Endothelial cell (in vitro differentiated cells): ENCODE results near the gene EXOC3L4. TPM values are rescaled to one million over a fixed set of nuclear protein-coding genes. Genes with fewer than 3 reads are reported as not detected.

Experiments
- DNase-seq: peaks from one replicate; pipeline ENCODE4 v3.0.0; 2021; ENCODE audit warnings: low spot score
- H3K27ac Mint-ChIP-seq: one replicate; pipeline ENCODE4 v1.8.0; 2021; ENCODE audit warnings: mixed read lengths, inconsistent platforms; ENCODE audit not compliant: unreplicated experiment
- H3K27me3 Mint-ChIP-seq: one replicate; pipeline ENCODE4 v1.8.0; 2021; ENCODE audit warnings: mild to moderate bottlenecking, moderate library complexity, mixed read lengths, inconsistent platforms; ENCODE audit not compliant: unreplicated experiment
- H3K36me3 Mint-ChIP-seq: one replicate; pipeline ENCODE4 v1.8.0; 2021; ENCODE audit warnings: mild to moderate bottlenecking, low read depth, mixed read lengths, inconsistent platforms; ENCODE audit not compliant: unreplicated experiment
- H3K4me1 Mint-ChIP-seq: one replicate; pipeline ENCODE4 v1.8.0; 2021; ENCODE audit warnings: mild to moderate bottlenecking, mixed read lengths, inconsistent platforms; ENCODE audit not compliant: unreplicated experiment
- H3K4me3 Mint-ChIP-seq: one replicate; pipeline ENCODE4 v1.8.0; 2021; ENCODE audit warnings: mild to moderate bottlenecking, mixed read lengths, inconsistent platforms; ENCODE audit not compliant: unreplicated experiment
- H3K9me3 Mint-ChIP-seq: one replicate; pipeline ENCODE4 v1.8.0; 2021; ENCODE audit warnings: mixed read lengths, inconsistent platforms; ENCODE audit not compliant: unreplicated experiment
- CTCF ChIP-seq: fragments of 200-600 bp; sonication (generic); IDR thresholded peaks from one replicate; pipeline ENCODE4 v1.5.0; 2021; ENCODE audit warnings: antibody characterized with exemption; ENCODE audit not compliant: unreplicated experiment
- total RNA-seq: library from RNA; stranded (reverse); fragmentation: NEBNext Ultra II Directional; extraction: Animal tissue kit (Norgen Biotek cat#: 25700); gene quantifications from one replicate; pipeline ENCODE4 v1.2.1, GENCODE V29; 2021; ENCODE audit not compliant: unreplicated experiment

Gene EXOC3L4
- total RNA-seq, 1 donor from 2014 or later = not detected

- Mint-ChIP-seq H3K27ac (peak overlapping the region; percentile 30), H3K36me3 (peaks cover 21% of the 10 kb centered on the region), H3K4me3 (peak overlapping the region; percentile 73), H3K4me1 (peaks cover 20% of the 10 kb centered on the region), H3K27me3 (peaks cover 23% of the 10 kb centered on the region), H3K9me3 (no peaks in the 10 kb centered on the region)
- no peak for TF ChIP-seq CTCF
- no peak for DNase-seq
Observed at GRCh38 chr14:103126088-103126872, 31.8 kb downstream of the EXOC3L4 start.

GRCh38 chr14:103126873-103127304, 32.4 kb downstream of the EXOC3L4 start:
- no peak overlapping the region for H3K4me3 Mint-ChIP-seq
- TF ChIP-seq CTCF = no peak
- H3K27me3 Mint-ChIP-seq = peaks cover 23% of the 10 kb centered on the region

GRCh38 chr14:103127356-103127755, 32.8 kb downstream of the EXOC3L4 start:
- DNase-seq = no peak
- peaks cover 25% of the 10 kb centered on the region for H3K27me3 Mint-ChIP-seq

More at GRCh38 chr14:103126873-103127304, 32.4 kb downstream of the EXOC3L4 start:
- Mint-ChIP-seq H3K9me3 (no peaks in the 10 kb centered on the region), H3K4me1 (peaks cover 18% of the 10 kb centered on the region), H3K27ac (no peak overlapping the region), H3K36me3 (peaks cover 21% of the 10 kb centered on the region)
- peak; percentile 57 for DNase-seq

GRCh38 chr14:103127861-103128598, 33.5 kb downstream of the EXOC3L4 start:
- DNase-seq = no peak
- Mint-ChIP-seq H3K36me3 (peaks cover 27% of the 10 kb centered on the region), H3K27ac (no peak overlapping the region), H3K9me3 (no peaks in the 10 kb centered on the region), H3K4me1 (peaks cover 18% of the 10 kb centered on the region), H3K27me3 (peaks cover 25% of the 10 kb centered on the region), H3K4me3 (peak overlapping the region; percentile 42)
- no peak for TF ChIP-seq CTCF

More at GRCh38 chr14:103127356-103127755, 32.8 kb downstream of the EXOC3L4 start:
- no peak for TF ChIP-seq CTCF
- peaks cover 21% of the 10 kb centered on the region for H3K36me3 Mint-ChIP-seq
- no peaks in the 10 kb centered on the region for H3K9me3 Mint-ChIP-seq
- H3K4me3 Mint-ChIP-seq = no peak overlapping the region
- H3K4me1 Mint-ChIP-seq = peaks cover 18% of the 10 kb centered on the region
- H3K27ac Mint-ChIP-seq = no peak overlapping the region
